HepG2 (cell line): ENCODE measurements around the gene TRAPPC4. TPM values are rescaled to one million over a fixed set of nuclear protein-coding genes. Genes with fewer than 3 reads are reported as not detected.

Experiments
- ATAC-seq: fragments of 200-7000 bp; cut with Tn5 transposase; 3 replicates; pipeline ENCODE4 v1.9.1; 2020; ENCODE audit warnings: mild to moderate bottlenecking, moderate library complexity
- BruUV-seq: library from RNA; stranded (reverse); fragments of 400-500 nt; replicated peaks from 2 replicates; lab custom pipeline; 2021; lab: Mats Ljungman, UMichigan
- CTCF ChIA-PET: fragments of 300-600 bp; formaldehyde crosslinking; extraction: SDS; loops from one replicate; lab custom pipeline; 2021; ENCODE audit warnings: low total read pairs, inconsistent platforms, low intra/inter-chr PET ratio; lab: Yijun Ruan, JAX
- POLR2A ChIA-PET: fragments of 350-600 bp; sonication (Branson Sonifier 250); formaldehyde crosslinking; loops from one replicate; lab custom pipeline; 2020; ENCODE audit warnings: antibody characterized with exemption, inconsistent platforms; lab: Yijun Ruan, JAX
- DNase-seq: peaks from one replicate; pipeline ENCODE4 v3.0.0-alpha.2; 2015; ENCODE audit warnings: low spot score
- FAIRE-seq: peaks from 3 replicates; lab custom pipeline; 2011; peaks lifted over from hg19 to GRCh38; lab: Jason Lieb, UNC
- H2AFZ ChIP-seq: one replicate; pipeline ENCODE4 v1.6.1; 2011; ENCODE audit warnings: low read length, inconsistent platforms
- H3K27ac ChIP-seq: fragments of 300-600 bp; 3 replicates; pipeline ENCODE4 v1.8.0; 2011; ENCODE audit warnings: mixed run types, mild to moderate bottlenecking, mixed read lengths, low read length, inconsistent platforms; ENCODE audit not compliant: insufficient read depth; ENCODE audit errors: extremely low read length
- H3K27me3 ChIP-seq, 2 experiments: fragments of 200-600 bp in 1 of 2; 2 replicates in 1 of 2; 3 replicates in 1 of 2; pipeline versions ENCODE4 v1.6.0 to v1.8.0; 2011; ENCODE audit warnings: low read length in 2 of 2, mild to moderate bottlenecking in 2 of 2, moderate library complexity in 2 of 2, inconsistent platforms in 1 of 2; ENCODE audit not compliant: insufficient read depth in 2 of 2, control insufficient read depth in 1 of 2
- H3K36me3 ChIP-seq, 2 experiments: fragments of 200-600 bp in 1 of 2; replicated peaks in 1 of 2; 2 replicates in 1 of 2; 3 replicates in 1 of 2; pipeline versions ENCODE4 v1.5.1 to v1.8.0; 2011; ENCODE audit warnings: low read length in 2 of 2, inconsistent platforms in 1 of 2; ENCODE audit not compliant: insufficient read depth in 2 of 2, control insufficient read depth in 1 of 2
- H3K4me1 ChIP-seq: 2 replicates; pipeline ENCODE4 v1.5.1; 2012; ENCODE audit warnings: low read length, inconsistent platforms; ENCODE audit not compliant: insufficient read depth
- H3K4me2 ChIP-seq: 2 replicates; pipeline ENCODE4 v1.6.0; 2011; ENCODE audit warnings: low read depth, low read length, inconsistent platforms
- H3K4me3 ChIP-seq, 3 experiments: fragments of 200-600 bp in 1 of 3; sonication (generic), shearing (Covaris generic) in 1 of 3; replicated peaks in 1 of 3; 2 replicates each; pipeline ENCODE4 v1.5.1; 2011 to 2016; ENCODE audit warnings: low read length in 3 of 3, inconsistent platforms in 2 of 3, low read depth in 2 of 3, mild to moderate bottlenecking in 2 of 3, control low read depth in 1 of 3, mixed read lengths in 1 of 3; ENCODE audit not compliant: insufficient read depth in 1 of 3
- H3K79me2 ChIP-seq: one replicate; pipeline ENCODE4 v1.6.1; 2011; ENCODE audit warnings: low read length, inconsistent platforms; ENCODE audit not compliant: insufficient read depth
- H3K9ac ChIP-seq: 2 replicates; pipeline ENCODE4 v1.6.0; 2011; ENCODE audit warnings: mild to moderate bottlenecking, low read depth, low read length, inconsistent platforms; ENCODE audit not compliant: insufficient read depth
- H3K9me3 ChIP-seq: 2 replicates; pipeline ENCODE4 v1.5.1; 2012; ENCODE audit warnings: mild to moderate bottlenecking, low read length
- H4K20me1 ChIP-seq: 2 replicates; pipeline ENCODE4 v1.6.0; 2011; ENCODE audit warnings: inconsistent platforms, mild to moderate bottlenecking, low read length, moderate library complexity; ENCODE audit not compliant: insufficient read depth
- AGO2 ChIP-seq: fragments of 200-400 bp; formaldehyde crosslinking; optimal IDR thresholded peaks from 2 replicates; pipeline ENCODE3; 2017; ENCODE audit warnings: mild to moderate bottlenecking, low read depth, low read length, moderate library complexity
- HOXA3 ChIP-seq: sonication (generic); formaldehyde crosslinking; IDR thresholded peaks from 2 replicates; pipeline ENCODE4 v1.5.0; 2020; ENCODE audit warnings: missing genetic modification reagents
- POLR2A ChIP-seq, 2 experiments: IDR thresholded peaks; 2 replicates each; pipeline ENCODE4 v1.6.1; 2011; ENCODE audit warnings: low read depth in 2 of 2, low read length in 2 of 2, mild to moderate bottlenecking in 1 of 2, moderate library complexity in 1 of 2; ENCODE audit not compliant: insufficient read depth in 1 of 2
- POLR2AphosphoS2 ChIP-seq: IDR thresholded peaks from 2 replicates; pipeline ENCODE4 v1.6.1; 2011; ENCODE audit warnings: low read depth, low read length, improper control_type of control experiment
- POLR2AphosphoS5 ChIP-seq: IDR thresholded peaks from 2 replicates; pipeline ENCODE4 v1.6.1; 2012; ENCODE audit warnings: low read depth, low read length
- POLR2G ChIP-seq: fragments of 200-400 bp; formaldehyde crosslinking; IDR thresholded peaks from 2 replicates; pipeline ENCODE4 v1.6.1; 2018; ENCODE audit warnings: mild to moderate bottlenecking, low read depth, low read length, moderate library complexity
- RAD21 ChIP-seq: fragments of 450-650 bp; formaldehyde crosslinking; IDR thresholded peaks from 2 replicates; pipeline ENCODE4 v1.5.0; 2020; ENCODE audit warnings: mild to moderate bottlenecking
- RBFOX2 ChIP-seq: fragments of 200-400 bp; formaldehyde crosslinking; IDR thresholded peaks from 2 replicates; pipeline ENCODE4 v1.6.1; 2017; ENCODE audit warnings: low read depth, mild to moderate bottlenecking, low read length
- RBM22 ChIP-seq: fragments of 200-400 bp; formaldehyde crosslinking; optimal IDR thresholded peaks from 2 replicates; pipeline ENCODE3; 2017; ENCODE audit warnings: mild to moderate bottlenecking, low read length, moderate library complexity
- RFX1 ChIP-seq: fragments of 450-650 bp; IDR thresholded peaks from 2 replicates; pipeline ENCODE4 v1.6.1; 2017
- STAG1 ChIP-seq: sonication (generic); formaldehyde crosslinking; IDR thresholded peaks from 2 replicates; pipeline ENCODE4 v1.4.0; 2020; ENCODE audit warnings: missing genetic modification reagents
- TEAD3 ChIP-seq: optimal IDR thresholded peaks from 2 replicates; pipeline ENCODE3; 2016; ENCODE audit warnings: borderline replicate concordance
- YY1 ChIP-seq: IDR thresholded peaks from 2 replicates; pipeline ENCODE4 v1.6.1; 2011; ENCODE audit warnings: low read length, low read depth, moderate library complexity, mild to moderate bottlenecking; ENCODE audit not compliant: insufficient read depth, insufficient replicate concordance
- ZBTB38 ChIP-seq: sonication (generic); formaldehyde crosslinking; IDR thresholded peaks from 2 replicates; pipeline ENCODE4 v1.5.1; 2020; ENCODE audit warnings: mild to moderate bottlenecking, missing genetic modification reagents
- ZFYVE20 ChIP-seq: sonication (generic); formaldehyde crosslinking; IDR thresholded peaks from 2 replicates; pipeline ENCODE4 v1.8.0; 2023; ENCODE audit warnings: low read depth, mild to moderate bottlenecking, moderate library complexity, missing genetic modification reagents, borderline replicate concordance
- ZNF121 ChIP-seq: sonication (generic); formaldehyde crosslinking; IDR thresholded peaks from 2 replicates; pipeline ENCODE4 v1.5.0; 2020; ENCODE audit warnings: mild to moderate bottlenecking, missing genetic modification reagents
- ZNF652 ChIP-seq: IDR thresholded peaks from 2 replicates; pipeline ENCODE4 v1.6.1; 2016; ENCODE audit warnings: low read depth, borderline replicate concordance
- WGBS: methylation state at CpG from one replicate; pipeline ENCODE4 v1.1.6; 2017; ENCODE audit warnings: low lambda C conversion rate; 5-methylcytosine and 5-hydroxymethylcytosine counted together
- in situ Hi-C: cut with HindIII; loops from 2 replicates; pipeline ENCODE4 v1.10.0; 2017; ENCODE audit warnings: low pct_unique_long_range_greater_than_20kb; ENCODE audit not compliant: extremely low pct_ligation_motif_present
- intact Hi-C: fragments of 100-400 bp; cut with micrococcal nuclease; formaldehyde crosslinking; loops from one replicate; pipeline ENCODE4 v1.10.0; 2022; ENCODE audit not compliant: unreplicated experiment
- polyA plus RNA-seq, 8 experiments: library from polyadenylated mRNA; depleted of rRNA in 3 of 8; stranded (reverse) in 7 of 8; unstranded in 1 of 8; fragments of >200 nt; fragmentation: Illumina TruSeq in 4 of 8; extraction: Trizol in 4 of 8; gene quantifications; 2 replicates each; pipeline versions ENCODE4 v1.2.1 to v1.2.3, GENCODE V29; 2011 to 2016; ENCODE audit warnings: low read depth in 4 of 8, missing spikeins in 1 of 8, mixed read lengths in 1 of 8; ENCODE audit not compliant: insufficient read depth in 1 of 8
- total RNA-seq, 5 experiments: library from RNA; depleted of rRNA; stranded (reverse); fragments of >200 nt; fragmentation: Illumina TruSeq; extraction: Trizol; gene quantifications; 2 replicates each; pipeline ENCODE4 v1.2.3, GENCODE V29; 2016; ENCODE audit warnings: low read depth in 1 of 5
- TF ChIP-seq, protein P1 (sequence below): sonication (generic); formaldehyde crosslinking; IDR thresholded peaks from 2 replicates; pipeline ENCODE4 v1.4.0; 2020; ENCODE audit warnings: missing genetic modification reagents
- TF ChIP-seq, protein P2 (sequence below): sonication (generic); formaldehyde crosslinking; IDR thresholded peaks from 2 replicates; pipeline ENCODE4 v1.4.0; 2020; ENCODE audit warnings: missing genetic modification reagents
- TF ChIP-seq, protein P3 (sequence below): sonication (generic); formaldehyde crosslinking; IDR thresholded peaks from 2 replicates; pipeline ENCODE4 v1.5.0; 2020; ENCODE audit warnings: mild to moderate bottlenecking, missing genetic modification reagents, moderate library complexity

Gene TRAPPC4
- total and polyA plus RNA-seq, 2 of the 13 experiments (the other 11 are each of a cell fraction or from before 2014, with no cell fraction given) = 97.4 to 140 TPM

DNA sequence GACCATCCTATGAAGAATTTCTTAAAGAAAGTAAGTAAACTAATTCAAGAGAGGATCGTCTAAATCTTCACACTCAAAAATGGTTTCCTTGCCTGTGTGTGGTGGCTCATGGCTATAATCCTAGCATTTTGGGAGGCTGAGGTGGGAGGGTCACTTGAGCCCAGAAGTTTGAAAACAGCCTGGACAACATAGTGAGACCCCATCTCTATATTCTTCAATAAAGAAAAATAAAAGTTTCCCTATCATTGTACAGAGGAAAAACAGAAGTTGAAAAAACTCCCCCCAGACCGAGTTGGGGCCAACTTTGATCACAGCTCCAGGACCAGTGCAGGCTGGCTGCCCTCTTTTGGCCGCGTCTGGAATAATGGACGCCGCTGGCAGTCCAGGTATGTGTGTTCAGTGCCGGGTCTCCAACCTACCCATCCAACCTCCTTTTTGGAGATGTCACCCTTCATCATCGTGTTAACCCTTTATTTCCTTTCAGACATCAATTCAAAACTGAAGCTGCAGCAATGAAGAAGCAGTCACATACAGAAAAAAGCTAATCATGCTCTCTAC is 3.4 kb upstream of the TRAPPC4 start:
- 0 out of 3 replicates have a peak, but pooled peaks have one; percentile 10 for ATAC-seq
- DNase-seq = no peak
- TF ChIP-seq RBFOX2 (peak; percentile 73), TEAD3 (peak; percentile 41), POLR2AphosphoS5 (peak; percentile 7; the same call in 1 of the 2 replicates), RAD21 (CRISPR knock-in tag) (0 out of 2 replicates have a peak, but pooled peaks have one; percentile 31), ZNF121 (CRISPR knock-in tag) (peak; percentile 61; the same call in 1 of the 2 replicates), ZNF652 (peak; percentile 79), YY1 (peak; percentile 62), ZFYVE20 (CRISPR knock-in tag) (no peak), POLR2G (peak; percentile 55; the same call in 1 of the 2 replicates), HOXA3 (CRISPR knock-in tag) (peak; percentile 52; the same call in 1 of the 2 replicates), RFX1 (no peak), STAG1 (CRISPR knock-in tag) (peak; percentile 34), ZBTB38 (CRISPR knock-in tag) (peak; percentile 60; the same call in 1 of the 2 replicates), POLR2A (IDR thresholded peaks at IDR 0.05; ENCODE audit: insufficient read depth in 1 of 2, low read depth in 2 of 2, low read length in 2 of 2) (peak in 1 of 2 experiments; percentile 16; a peak in 2 of 4 replicates), POLR2AphosphoS2 (no peak), RBM22 (peak; percentile 19), AGO2 (peak; percentile 59)
- TF ChIP-seq, protein P1, sequence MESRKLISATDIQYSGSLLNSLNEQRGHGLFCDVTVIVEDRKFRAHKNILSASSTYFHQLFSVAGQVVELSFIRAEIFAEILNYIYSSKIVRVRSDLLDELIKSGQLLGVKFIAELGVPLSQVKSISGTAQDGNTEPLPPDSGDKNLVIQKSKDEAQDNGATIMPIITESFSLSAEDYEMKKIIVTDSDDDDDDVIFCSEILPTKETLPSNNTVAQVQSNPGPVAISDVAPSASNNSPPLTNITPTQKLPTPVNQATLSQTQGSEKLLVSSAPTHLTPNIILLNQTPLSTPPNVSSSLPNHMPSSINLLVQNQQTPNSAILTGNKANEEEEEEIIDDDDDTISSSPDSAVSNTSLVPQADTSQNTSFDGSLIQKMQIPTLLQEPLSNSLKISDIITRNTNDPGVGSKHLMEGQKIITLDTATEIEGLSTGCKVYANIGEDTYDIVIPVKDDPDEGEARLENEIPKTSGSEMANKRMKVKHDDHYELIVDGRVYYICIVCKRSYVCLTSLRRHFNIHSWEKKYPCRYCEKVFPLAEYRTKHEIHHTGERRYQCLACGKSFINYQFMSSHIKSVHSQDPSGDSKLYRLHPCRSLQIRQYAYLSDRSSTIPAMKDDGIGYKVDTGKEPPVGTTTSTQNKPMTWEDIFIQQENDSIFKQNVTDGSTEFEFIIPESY (CRISPR knock-in tag) = peak; percentile 98
- TF ChIP-seq, protein P2, sequence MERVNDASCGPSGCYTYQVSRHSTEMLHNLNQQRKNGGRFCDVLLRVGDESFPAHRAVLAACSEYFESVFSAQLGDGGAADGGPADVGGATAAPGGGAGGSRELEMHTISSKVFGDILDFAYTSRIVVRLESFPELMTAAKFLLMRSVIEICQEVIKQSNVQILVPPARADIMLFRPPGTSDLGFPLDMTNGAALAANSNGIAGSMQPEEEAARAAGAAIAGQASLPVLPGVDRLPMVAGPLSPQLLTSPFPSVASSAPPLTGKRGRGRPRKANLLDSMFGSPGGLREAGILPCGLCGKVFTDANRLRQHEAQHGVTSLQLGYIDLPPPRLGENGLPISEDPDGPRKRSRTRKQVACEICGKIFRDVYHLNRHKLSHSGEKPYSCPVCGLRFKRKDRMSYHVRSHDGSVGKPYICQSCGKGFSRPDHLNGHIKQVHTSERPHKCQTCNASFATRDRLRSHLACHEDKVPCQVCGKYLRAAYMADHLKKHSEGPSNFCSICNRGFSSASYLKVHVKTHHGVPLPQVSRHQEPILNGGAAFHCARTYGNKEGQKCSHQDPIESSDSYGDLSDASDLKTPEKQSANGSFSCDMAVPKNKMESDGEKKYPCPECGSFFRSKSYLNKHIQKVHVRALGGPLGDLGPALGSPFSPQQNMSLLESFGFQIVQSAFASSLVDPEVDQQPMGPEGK = 0 out of 2 replicates have a peak, but pooled peaks have one; percentile 10
- TF ChIP-seq, protein P3, sequence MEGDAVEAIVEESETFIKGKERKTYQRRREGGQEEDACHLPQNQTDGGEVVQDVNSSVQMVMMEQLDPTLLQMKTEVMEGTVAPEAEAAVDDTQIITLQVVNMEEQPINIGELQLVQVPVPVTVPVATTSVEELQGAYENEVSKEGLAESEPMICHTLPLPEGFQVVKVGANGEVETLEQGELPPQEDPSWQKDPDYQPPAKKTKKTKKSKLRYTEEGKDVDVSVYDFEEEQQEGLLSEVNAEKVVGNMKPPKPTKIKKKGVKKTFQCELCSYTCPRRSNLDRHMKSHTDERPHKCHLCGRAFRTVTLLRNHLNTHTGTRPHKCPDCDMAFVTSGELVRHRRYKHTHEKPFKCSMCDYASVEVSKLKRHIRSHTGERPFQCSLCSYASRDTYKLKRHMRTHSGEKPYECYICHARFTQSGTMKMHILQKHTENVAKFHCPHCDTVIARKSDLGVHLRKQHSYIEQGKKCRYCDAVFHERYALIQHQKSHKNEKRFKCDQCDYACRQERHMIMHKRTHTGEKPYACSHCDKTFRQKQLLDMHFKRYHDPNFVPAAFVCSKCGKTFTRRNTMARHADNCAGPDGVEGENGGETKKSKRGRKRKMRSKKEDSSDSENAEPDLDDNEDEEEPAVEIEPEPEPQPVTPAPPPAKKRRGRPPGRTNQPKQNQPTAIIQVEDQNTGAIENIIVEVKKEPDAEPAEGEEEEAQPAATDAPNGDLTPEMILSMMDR (CRISPR knock-in tag) = peak; percentile 59

More for the DNA sequence above, 3.4 kb upstream of the TRAPPC4 start:
- Histone ChIP-seq H3K4me1 (peaks cover 28% of the 10 kb centered on the region), H3K79me2 (peaks cover 42% of the 10 kb centered on the region), H3K27me3 (peaks cover 0 to 4% of the 10 kb centered on the region in 2 experiments; a peak in 2 of 5 replicates), H3K4me3 (no peak overlapping the region), H3K36me3 (peaks cover 7 to 46% of the 10 kb centered on the region in 2 experiments), H3K27ac (no peak overlapping the region), H3K4me2 (no peak overlapping the region), H2AFZ (no peak overlapping the region), H3K9me3 (no peaks in the 10 kb centered on the region), H3K9ac (no peak overlapping the region), H4K20me1 (peaks cover 17% of the 10 kb centered on the region)
- no peak for FAIRE-seq
- no TSS peak for BruUV-seq
- in situ Hi-C loops = no loop called here
- intact Hi-C loops = no loop called here
- ChIA-PET CTCF (no interaction called here), POLR2A (interaction anchor here (1.0 to 6.9 kb wide), 8 partner anchors 8 to 80 kb away, joined by 3 to 66 read pairs (median 4); partner anchors contain the start of genes CENATAC, HMBS, SLC37A4 and VPS11)
- WGBS = 56% methylated on average over 8 of the region's 8 CpGs
